ENCODE measurements around the gene CYB561. TPM values are rescaled to one million over a fixed set of nuclear protein-coding genes. Genes with fewer than 3 reads are reported as not detected.

Gene CYB561
- total RNA-seq, 1 donor from 2014 or later = 8.1 TPM

DNA sequence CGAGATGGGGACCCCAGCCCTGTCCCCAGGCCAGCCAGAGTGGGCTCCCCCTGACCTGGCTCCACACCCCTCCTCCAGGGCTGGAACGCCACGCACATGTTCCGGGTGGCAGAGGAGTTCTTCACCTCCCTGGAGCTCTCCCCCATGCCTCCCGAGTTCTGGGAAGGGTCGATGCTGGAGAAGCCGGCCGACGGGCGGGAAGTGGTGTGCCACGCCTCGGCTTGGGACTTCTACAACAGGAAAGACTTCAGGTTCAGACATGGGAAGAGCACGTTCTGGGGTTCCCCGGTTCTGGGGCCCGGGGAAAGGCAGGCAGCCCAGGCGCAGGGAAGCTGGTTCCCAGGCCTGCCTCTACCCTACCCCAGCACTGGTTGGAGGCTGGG is 35.4 kb upstream of the CYB561 start:
- H4K20me1 ChIP-seq (ENCODE audit: insufficient read depth, low read length) = peaks cover 3% of the 10 kb centered on the region
- no peak for TF ChIP-seq CTCF (IDR thresholded peaks at IDR 0.05; ENCODE audit: insufficient read depth, low read depth, low read length)
- no peak for TF ChIP-seq EZH2 (IDR thresholded peaks at IDR 0.05; ENCODE audit: insufficient read depth, low read length)
- no peak overlapping the region for H3K27ac Mint-ChIP-seq (ENCODE audit: unreplicated experiment)
- H3K36me3 Mint-ChIP-seq (ENCODE audit: low read depth, unreplicated experiment) = no peaks in the 10 kb centered on the region
- no peak overlapping the region for H3K27ac ChIP-seq (ENCODE audit: low read depth, low read length)
- peaks cover 2% of the 10 kb centered on the region for H3K9me3 Mint-ChIP-seq (ENCODE audit: unreplicated experiment)
- peaks cover 6% of the 10 kb centered on the region for H3K27me3 ChIP-seq (ENCODE audit: insufficient read depth, low read length)
- no peak overlapping the region for H3K4me3 Mint-ChIP-seq (ENCODE audit: unreplicated experiment)
- H3K36me3 ChIP-seq (ENCODE audit: insufficient read depth, low read length) = no peaks in the 10 kb centered on the region
- no peak for DNase-seq (ENCODE audit: low read depth)
- H3K4me1 Mint-ChIP-seq (ENCODE audit: low read depth, unreplicated experiment) = no peaks in the 10 kb centered on the region
- H3K4me3 ChIP-seq (ENCODE audit: insufficient read depth, low read depth, low read length) = no peak overlapping the region
- no peaks in the 10 kb centered on the region for H3K9me3 ChIP-seq (ENCODE audit: insufficient read depth, low read depth, low read length)
- H3K79me2 ChIP-seq (ENCODE audit: insufficient read depth, low read length) = no peaks in the 10 kb centered on the region
- no peak overlapping the region for H2AFZ ChIP-seq (ENCODE audit: low read depth, low read length)
- no peak overlapping the region for H3K4me2 ChIP-seq (ENCODE audit: low read length)
- no peak for FAIRE-seq
- peaks cover 55% of the 10 kb centered on the region for H3K27me3 Mint-ChIP-seq (ENCODE audit: low read depth, unreplicated experiment)
- peaks cover 16% of the 10 kb centered on the region for H3K4me1 ChIP-seq (ENCODE audit: insufficient read depth, low read length)
- no peak overlapping the region for H3K9ac ChIP-seq (ENCODE audit: low read length)

GRCh38 chr17:63480826-63481487 is 34.9 kb upstream of the CYB561 start:
- no peaks in the 10 kb centered on the region for H3K79me2 ChIP-seq (ENCODE audit: insufficient read depth, low read length)
- H4K20me1 ChIP-seq (ENCODE audit: insufficient read depth, low read length) = peaks cover 3% of the 10 kb centered on the region
- H3K27ac ChIP-seq (ENCODE audit: low read depth, low read length) = no peak overlapping the region
- FAIRE-seq (no peak), DNase-seq (ENCODE audit: low read depth) (no peak)
- no peak overlapping the region for H3K9ac ChIP-seq (ENCODE audit: low read length)
- no peak overlapping the region for H2AFZ ChIP-seq (ENCODE audit: low read depth, low read length)
- Mint-ChIP-seq H3K27me3 (ENCODE audit: low read depth, unreplicated experiment) (peaks cover 50% of the 10 kb centered on the region), H3K36me3 (ENCODE audit: low read depth, unreplicated experiment) (no peaks in the 10 kb centered on the region), H3K27ac (ENCODE audit: unreplicated experiment) (no peak overlapping the region), H3K4me3 (ENCODE audit: unreplicated experiment) (no peak overlapping the region), H3K4me1 (ENCODE audit: low read depth, unreplicated experiment) (no peaks in the 10 kb centered on the region), H3K9me3 (ENCODE audit: unreplicated experiment) (peaks cover 2% of the 10 kb centered on the region)
- no peak overlapping the region for H3K4me3 ChIP-seq (ENCODE audit: insufficient read depth, low read depth, low read length)
- no peaks in the 10 kb centered on the region for H3K36me3 ChIP-seq (ENCODE audit: insufficient read depth, low read length)
- H3K27me3 ChIP-seq (ENCODE audit: insufficient read depth, low read length) = peaks cover 6% of the 10 kb centered on the region
- TF ChIP-seq CTCF (IDR thresholded peaks at IDR 0.05; ENCODE audit: insufficient read depth, low read depth, low read length) (no peak), EZH2 (IDR thresholded peaks at IDR 0.05; ENCODE audit: insufficient read depth, low read length) (no peak)
- H3K4me2 ChIP-seq (ENCODE audit: low read length) = no peak overlapping the region
- H3K9me3 ChIP-seq (ENCODE audit: insufficient read depth, low read depth, low read length) = no peaks in the 10 kb centered on the region
- H3K4me1 ChIP-seq (ENCODE audit: insufficient read depth, low read length) = peaks cover 19% of the 10 kb centered on the region

DNA sequence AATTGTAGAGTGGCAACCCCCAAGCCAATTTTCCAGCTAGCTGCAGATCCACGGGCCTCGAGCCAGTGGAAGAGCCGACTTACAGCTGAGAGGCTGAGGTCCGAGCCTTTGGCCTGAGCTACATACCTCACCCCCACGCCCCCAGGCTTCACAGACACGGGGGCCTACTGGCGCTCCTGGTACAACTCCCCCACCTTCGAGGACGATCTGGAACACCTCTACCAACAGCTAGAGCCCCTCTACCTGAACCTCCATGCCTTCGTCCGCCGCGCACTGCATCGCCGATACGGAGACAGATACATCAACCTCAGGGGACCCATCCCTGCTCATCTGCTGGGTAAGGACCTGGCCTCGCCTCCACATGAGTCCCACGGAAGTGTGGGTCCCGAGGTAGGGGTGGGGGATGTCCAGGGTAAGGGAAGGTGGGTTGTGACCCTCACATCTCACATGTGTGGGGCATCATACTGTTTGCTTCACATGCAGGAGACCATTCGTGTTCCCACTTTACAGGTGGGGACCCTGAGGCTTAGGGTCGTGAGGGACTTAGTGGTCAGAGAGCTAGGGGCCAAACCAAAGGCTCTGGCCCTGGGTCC is 34.2 kb upstream of the CYB561 start:
- Histone ChIP-seq H3K9ac (ENCODE audit: low read length) (no peak overlapping the region), H3K4me2 (ENCODE audit: low read length) (no peak overlapping the region), H3K4me1 (ENCODE audit: insufficient read depth, low read length) (peaks cover 24% of the 10 kb centered on the region), H3K36me3 (ENCODE audit: insufficient read depth, low read length) (no peaks in the 10 kb centered on the region), H4K20me1 (ENCODE audit: insufficient read depth, low read length) (peaks cover 3% of the 10 kb centered on the region), H3K4me3 (ENCODE audit: insufficient read depth, low read depth, low read length) (no peak overlapping the region), H3K27ac (ENCODE audit: low read depth, low read length) (no peak overlapping the region), H3K79me2 (ENCODE audit: insufficient read depth, low read length) (no peaks in the 10 kb centered on the region), H2AFZ (ENCODE audit: low read depth, low read length) (no peak overlapping the region), H3K9me3 (ENCODE audit: insufficient read depth, low read depth, low read length) (no peaks in the 10 kb centered on the region), H3K27me3 (ENCODE audit: insufficient read depth, low read length) (peaks cover 6% of the 10 kb centered on the region)
- peaks cover 51% of the 10 kb centered on the region for H3K27me3 Mint-ChIP-seq (ENCODE audit: low read depth, unreplicated experiment)
- FAIRE-seq = no peak
- DNase-seq (ENCODE audit: low read depth) = no peak
- no peak overlapping the region for H3K27ac Mint-ChIP-seq (ENCODE audit: unreplicated experiment)
- H3K4me3 Mint-ChIP-seq (ENCODE audit: unreplicated experiment) = no peak overlapping the region
- H3K4me1 Mint-ChIP-seq (ENCODE audit: low read depth, unreplicated experiment) = no peaks in the 10 kb centered on the region
- peaks cover 2% of the 10 kb centered on the region for H3K9me3 Mint-ChIP-seq (ENCODE audit: unreplicated experiment)
- TF ChIP-seq EZH2 (IDR thresholded peaks at IDR 0.05; ENCODE audit: insufficient read depth, low read length) (no peak), CTCF (IDR thresholded peaks at IDR 0.05; ENCODE audit: insufficient read depth, low read depth, low read length) (no peak)
- H3K36me3 Mint-ChIP-seq (ENCODE audit: low read depth, unreplicated experiment) = no peaks in the 10 kb centered on the region
